Activated CD4-positive, alpha-beta T cell treated with anti-CD3 and anti-CD28 coated beads, Interleukin-2, amount 10 ng/mL, durations not matched to agents 24 days and 14 days (primary cell): ENCODE data around the gene PYGL. TPM values are rescaled to one million over a fixed set of nuclear protein-coding genes. Genes with fewer than 3 reads are reported as not detected.

ENCODE experiments used
- DNase-seq: peaks from one replicate; pipeline ENCODE4 v3.0.0; 2022
- H3K27ac Mint-ChIP-seq: one replicate; pipeline ENCODE4 v1.8.0; 2022; ENCODE audit warnings: mild to moderate bottlenecking, mixed read lengths
- H3K27me3 Mint-ChIP-seq: one replicate; pipeline ENCODE4 v1.8.0; 2022; ENCODE audit warnings: mixed read lengths
- H3K36me3 Mint-ChIP-seq: one replicate; pipeline ENCODE4 v1.8.0; 2022; ENCODE audit warnings: low read depth, mild to moderate bottlenecking, mixed read lengths
- H3K4me1 Mint-ChIP-seq: one replicate; pipeline ENCODE4 v1.8.0; 2021; ENCODE audit warnings: mixed read lengths
- H3K4me3 Mint-ChIP-seq: one replicate; pipeline ENCODE4 v1.8.0; 2022; ENCODE audit warnings: mild to moderate bottlenecking, moderate library complexity, mixed read lengths
- H3K9me3 Mint-ChIP-seq: one replicate; pipeline ENCODE4 v1.8.0; 2021; ENCODE audit warnings: mixed read lengths
- intact Hi-C: fragments of 100-400 bp; cut with micrococcal nuclease; formaldehyde crosslinking; loops from one replicate; pipeline ENCODE4 v1.15.1; 2023
- total RNA-seq: library from RNA; stranded (reverse); gene quantifications from 2 replicates; pipeline ENCODE4 v1.2.3, GENCODE V29; 2022

PYGL gene
- total RNA-seq, 1 donor from 2014 or later = 0.26 TPM

DNA sequence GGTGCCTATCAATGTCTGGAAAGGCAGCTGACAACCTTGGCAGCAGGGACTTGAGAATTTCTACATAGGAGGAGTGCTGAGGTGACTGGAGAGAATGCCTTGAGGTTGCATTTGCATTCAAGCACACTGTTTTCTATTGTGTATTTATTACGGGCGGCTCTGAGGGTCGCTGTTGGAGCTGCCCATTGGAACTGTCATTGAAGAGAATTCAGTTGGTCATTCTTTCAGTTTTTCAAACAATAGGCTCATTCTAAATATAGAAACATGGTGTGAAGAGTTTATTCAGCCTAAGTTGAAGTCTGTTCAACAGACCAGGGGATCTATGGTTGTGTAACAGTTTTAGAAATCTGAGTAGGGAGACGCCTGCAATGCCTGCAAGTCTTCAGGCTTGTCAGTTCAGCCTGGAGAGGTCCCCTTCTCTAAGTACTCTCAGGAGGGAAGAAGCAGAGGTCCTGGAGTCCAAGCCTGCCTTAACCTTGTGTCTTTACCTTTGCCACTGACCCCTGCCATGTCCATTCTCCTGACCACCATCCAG lies 82.2 kb downstream of the PYGL start:
- Mint-ChIP-seq H3K4me1 (peaks cover 15% of the 10 kb centered on the region), H3K4me3 (no peak overlapping the region), H3K27me3 (peaks cover 35% of the 10 kb centered on the region), H3K27ac (no peak overlapping the region), H3K36me3 (no peaks in the 10 kb centered on the region), H3K9me3 (no peaks in the 10 kb centered on the region)
- DNase-seq = no peak
- intact Hi-C loops = loop anchor here (5.0 kb wide), 2 partner anchors 245 to 260 kb away; no protein-coding TSS in a partner anchor

DNA sequence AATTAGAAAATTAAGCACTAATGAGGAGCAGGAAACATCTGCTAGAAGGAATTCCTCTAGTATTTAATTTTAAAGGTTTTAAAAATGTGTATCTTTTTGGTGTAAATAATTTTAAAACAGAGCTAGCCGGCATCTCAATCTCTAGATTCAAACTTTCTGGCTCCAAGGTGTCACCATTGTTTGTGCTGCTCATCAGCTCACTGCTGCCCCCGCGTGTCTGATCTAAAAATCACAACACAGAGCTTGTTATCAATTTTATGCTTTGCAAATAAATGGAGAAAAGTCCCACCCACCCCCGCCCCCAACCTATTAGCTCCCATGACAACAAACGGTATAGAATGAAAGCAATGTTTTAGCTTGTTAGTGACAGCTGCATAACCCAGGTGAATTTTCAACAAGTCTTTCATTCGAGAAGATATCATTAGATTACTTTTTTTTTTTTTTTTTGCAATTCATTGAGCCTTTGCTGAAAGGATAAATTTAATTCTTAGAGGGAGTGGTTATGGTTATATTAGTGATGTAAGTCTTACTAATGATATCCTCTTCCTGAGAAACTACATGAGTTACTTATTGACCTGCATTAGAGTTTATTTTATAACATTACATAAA lies 83.7 kb downstream of the PYGL start:
- intact Hi-C loops = loop anchor here (1.0 to 5.0 kb wide), 6 partner anchors 30 to 318 kb away; partner anchors contain the start of genes NIN and SAV1
- Mint-ChIP-seq H3K4me1 (peaks cover 15% of the 10 kb centered on the region), H3K27me3 (peaks cover 22% of the 10 kb centered on the region), H3K36me3 (no peaks in the 10 kb centered on the region), H3K9me3 (no peaks in the 10 kb centered on the region), H3K4me3 (peak overlapping the region; percentile 87), H3K27ac (peak overlapping the region; percentile 80)
- peak; percentile 96 for DNase-seq

DNA sequence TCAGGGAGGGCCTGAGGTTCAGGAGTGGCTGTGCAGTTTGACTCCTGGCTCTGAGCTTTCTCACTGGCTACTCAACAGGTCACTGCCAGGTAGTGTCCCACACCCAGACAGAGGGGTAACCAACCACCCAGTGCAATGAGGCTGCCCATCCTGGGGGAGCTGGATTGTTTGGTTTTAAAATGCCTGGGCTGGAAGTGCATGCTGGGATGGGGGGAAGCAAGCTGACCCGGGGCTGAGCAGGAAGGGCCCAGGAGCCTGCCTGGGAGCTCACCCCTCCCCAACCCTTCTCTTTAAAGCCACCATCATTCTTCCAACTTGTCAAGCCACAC lies 85.0 kb downstream of the PYGL start:
- Mint-ChIP-seq H3K4me1 (peaks cover 15% of the 10 kb centered on the region), H3K36me3 (no peaks in the 10 kb centered on the region), H3K27ac (peak overlapping the region; percentile 45), H3K9me3 (no peaks in the 10 kb centered on the region), H3K27me3 (peaks cover 17% of the 10 kb centered on the region), H3K4me3 (peak overlapping the region; percentile 87)
- intact Hi-C loops = no loop called here
- DNase-seq = no peak

DNA sequence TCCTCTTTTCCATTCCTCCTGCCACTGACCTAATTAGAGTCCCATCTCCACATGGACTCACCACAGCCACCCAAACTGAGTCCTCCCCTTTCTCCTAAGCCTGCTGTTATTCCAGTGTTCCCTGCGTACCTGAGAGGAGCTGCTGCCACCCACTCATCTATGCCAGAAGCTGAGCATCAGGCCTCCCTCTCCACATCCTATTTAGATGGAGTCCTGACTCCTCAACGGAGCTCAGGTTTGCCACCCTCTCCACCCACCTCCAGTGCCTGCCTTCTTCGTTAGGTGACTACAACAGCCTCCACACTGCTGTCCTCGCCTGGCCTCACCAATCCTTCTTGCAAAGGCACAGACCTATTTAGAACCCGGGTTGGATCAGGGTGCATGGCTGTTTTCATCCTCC lies 87.6 kb downstream of the PYGL start:
- Mint-ChIP-seq H3K36me3 (no peaks in the 10 kb centered on the region), H3K4me1 (peaks cover 16% of the 10 kb centered on the region), H3K9me3 (no peaks in the 10 kb centered on the region), H3K27me3 (peaks cover 11% of the 10 kb centered on the region), H3K4me3 (no peak overlapping the region), H3K27ac (no peak overlapping the region)
- intact Hi-C loops = no loop called here
- no peak for DNase-seq

DNA sequence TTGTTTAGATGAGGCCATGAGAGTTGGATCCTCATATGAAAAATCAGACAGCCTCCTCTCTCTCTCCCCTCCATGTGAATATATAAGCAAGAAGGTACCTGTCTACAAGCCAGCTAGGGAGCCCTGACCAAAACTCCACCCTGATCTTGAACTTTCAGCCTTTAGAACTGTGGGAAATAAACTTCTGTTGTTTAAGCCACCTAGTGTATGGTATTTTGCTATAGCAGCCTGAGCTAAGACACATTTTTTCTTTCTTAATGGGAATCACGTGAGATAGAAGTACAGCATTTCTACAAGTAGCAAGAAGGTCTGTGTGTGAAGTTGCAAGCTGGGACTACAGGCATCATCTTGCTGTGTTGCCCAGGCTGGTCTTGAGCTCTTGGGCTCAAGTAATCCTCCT lies 88.7 kb downstream of the PYGL start:
- Mint-ChIP-seq H3K36me3 (no peaks in the 10 kb centered on the region), H3K4me1 (peaks cover 16% of the 10 kb centered on the region), H3K4me3 (no peak overlapping the region), H3K27me3 (peaks cover 14% of the 10 kb centered on the region), H3K27ac (no peak overlapping the region), H3K9me3 (no peaks in the 10 kb centered on the region)
- intact Hi-C loops = loop anchor here (2.0 kb wide), 1 partner anchor 17 kb away; no protein-coding TSS in a partner anchor
- no peak for DNase-seq

Other genes with a start within 250 kb of the PYGL start
- gene NIN, start 113.3 kb downstream of the PYGL start, total RNA-seq = 40.2 and 43.1 TPM in 2 replicates
- not detected in 2 replicates for gene ABHD12B, start 72.4 kb downstream of the PYGL start, total RNA-seq
- gene TRIM9, start 150.6 kb upstream of the PYGL start, total RNA-seq = 0.47 and 0.52 TPM in 2 replicates